ENCODE data around the gene DTWD1. TPM values are rescaled to one million over a fixed set of nuclear protein-coding genes. Genes with fewer than 3 reads are reported as not detected.
"Not testable (repeated sequence)": the region's sequence is repeated elsewhere in the genome, so short reads cannot be mapped to it uniquely, and the experiment has no call there.

Gene DTWD1
- 10 to 100 TPM; 21.6 to 31.2 (median 25.8) TPM for polyA plus RNA-seq (ENCODE audit: insufficient read length in 10 of 10)
- long read RNA-seq, donor 1, transcript DTWD1-202 (5 exons, 1,584 nt) = major isoform, 10 of 16 reads
- long read RNA-seq, donor 1, partial matches to known transcripts = 6 of 16 reads
- long read RNA-seq, donor 1, other reads (novel, unspliced or antisense) = 0 of 16 reads
- long read RNA-seq, donor 2, transcript DTWD1-202 (5 exons, 1,584 nt) = major isoform, 7 of 8 reads
- long read RNA-seq, donor 2, partial matches to known transcripts = 0 of 8 reads
- long read RNA-seq, donor 2, other reads (novel, unspliced or antisense) = 0 of 8 reads
- long read RNA-seq, donor 3 = 0 reads
- long read RNA-seq, donor 4, partial matches to known transcripts = 0 of 2 reads
- long read RNA-seq, donor 4, other reads (novel, unspliced or antisense) = 0 of 2 reads
- long read RNA-seq, donor 5, partial matches to known transcripts = 0 of 6 reads
- long read RNA-seq, donor 5, other reads (novel, unspliced or antisense) = 0 of 6 reads
- long read RNA-seq, donor 6, transcript DTWD1-202 (5 exons, 1,584 nt) = major isoform, 13 of 18 reads
- long read RNA-seq, donor 6, partial matches to known transcripts = 5 of 18 reads
- long read RNA-seq, donor 6, other reads (novel, unspliced or antisense) = 0 of 18 reads
- long read RNA-seq, donor 7, partial matches to known transcripts = 0 of 5 reads
- long read RNA-seq, donor 7, other reads (novel, unspliced or antisense) = 0 of 5 reads
- long read RNA-seq, donor 8, transcript DTWD1-202 (5 exons, 1,584 nt) = major isoform, 6 of 7 reads
- long read RNA-seq, donor 8, partial matches to known transcripts = 0 of 7 reads
- long read RNA-seq, donor 8, other reads (novel, unspliced or antisense) = 0 of 7 reads
- long read RNA-seq, donor 9 = 0 reads

- DNase-seq = peak; percentile 98 to 99 (median 98)
Measured at GRCh38 chr15:49620658-49621368, at the start of gene DTWD1, which contains the start of gene FAM227B. DTWD1 (plus strand) TSS chr15:49621048; CDS start chr15:49625168, 4,120 bp downstream. FAM227B (minus strand) TSS chr15:49620818; CDS start chr15:49615171, 5,647 bp downstream.

GRCh38 chr15:49573421-49573820 is 47.4 kb upstream of the DTWD1 start:
- DNase-seq = no peak

GRCh38 chr15:49589030-49589429 is 31.8 kb upstream of the DTWD1 start:
- no peak for DNase-seq

DNA sequence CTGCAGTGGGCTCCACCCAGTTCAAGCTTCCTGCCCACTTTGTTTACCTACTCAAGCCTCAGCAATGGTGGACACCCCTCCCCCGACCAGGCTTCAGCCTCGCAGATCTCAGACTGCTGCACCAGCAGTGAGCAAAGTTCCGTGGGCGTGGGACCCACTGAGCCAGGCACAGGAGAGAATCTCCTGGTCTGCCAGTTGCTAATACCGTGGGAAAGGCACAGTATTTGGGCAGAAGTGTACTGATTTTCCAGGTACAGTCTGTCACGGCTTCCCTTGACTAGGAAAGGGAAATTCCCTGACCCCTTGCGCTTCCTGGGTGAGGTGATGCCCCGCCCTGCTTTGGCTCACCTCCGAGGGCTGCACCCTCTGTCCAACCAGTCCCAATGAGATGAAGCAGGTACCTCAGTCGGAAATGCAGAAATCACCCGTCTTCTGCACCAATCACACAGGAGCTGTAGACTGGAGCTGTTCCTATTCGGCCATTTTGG is 28.0 kb upstream of the DTWD1 start:
- not testable (repeated sequence) for DNase-seq

DNA sequence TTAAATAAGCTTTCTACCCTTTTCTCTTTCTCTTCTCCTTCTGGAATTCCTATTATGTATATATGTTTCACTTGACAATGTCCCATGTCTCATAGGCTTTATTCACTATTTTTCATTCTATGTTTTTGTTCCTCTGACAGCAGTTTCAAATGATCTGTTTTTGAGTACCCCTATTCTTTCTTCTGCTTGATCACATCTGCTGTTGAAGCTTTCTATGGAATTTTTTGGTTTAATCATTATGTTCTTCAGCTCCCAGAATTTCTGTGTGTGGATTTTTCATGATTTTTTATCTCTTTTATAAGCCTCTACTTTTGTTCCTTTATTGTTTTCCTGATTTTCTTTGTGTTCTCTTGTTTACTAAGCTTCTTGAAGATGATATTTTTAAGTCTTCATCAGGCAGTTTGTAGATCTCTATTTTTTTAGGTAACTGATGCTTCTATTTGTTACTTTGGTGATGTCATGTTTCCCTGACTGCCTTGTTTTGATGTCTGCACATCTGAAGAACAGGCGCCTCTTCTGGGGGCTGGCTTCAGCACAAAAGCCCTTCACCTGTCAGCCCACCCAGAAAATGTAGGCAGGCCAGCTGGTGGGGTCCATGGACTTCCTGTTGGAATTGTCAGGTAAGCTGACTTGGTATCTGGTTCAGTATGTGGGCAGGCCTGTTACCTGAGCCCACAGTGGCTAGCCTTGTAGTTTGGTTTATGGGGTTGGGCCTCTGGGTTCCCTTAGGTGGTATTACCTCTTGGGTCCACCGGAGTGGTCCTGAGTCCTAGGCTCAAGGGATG is 16.0 kb upstream of the DTWD1 start:
- DNase-seq = no peak

- DNase-seq = no peak
Measured at GRCh38 chr15:49605588-49605987, 15.3 kb upstream of the DTWD1 start.

- DNase-seq = no peak
Measured at GRCh38 chr15:49606594-49606993, 14.3 kb upstream of the DTWD1 start.

GRCh38 chr15:49610157-49610918 is 10.5 kb upstream of the DTWD1 start:
- DNase-seq = no peak

- not testable (repeated sequence) for DNase-seq
Measured at GRCh38 chr15:49612240-49612639, 8.6 kb upstream of the DTWD1 start.

DNA sequence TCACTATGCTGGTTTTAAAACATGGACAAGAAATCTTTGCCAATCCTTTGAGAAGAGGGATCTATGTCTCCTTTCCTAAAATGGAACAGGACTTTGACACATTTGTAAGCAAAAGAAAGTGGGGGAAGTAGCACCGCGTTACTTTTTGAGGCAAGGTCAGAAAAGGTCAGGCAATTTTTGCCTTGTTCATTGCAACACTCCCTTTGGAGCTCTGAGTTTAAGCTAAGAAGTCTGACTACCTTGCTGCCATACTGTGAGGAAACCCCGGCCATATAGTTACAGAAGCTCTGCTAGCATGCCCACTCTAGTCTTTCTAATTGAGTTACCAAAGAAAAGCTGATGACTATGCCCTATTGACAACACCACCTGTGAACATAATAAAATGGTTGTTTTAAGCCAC is 1.6 kb upstream of the DTWD1 start:
- DNase-seq = no peak

GRCh38 chr15:49620199-49620598 is 649 bp upstream of the DTWD1 start:
- DNase-seq = no peak

DNA sequence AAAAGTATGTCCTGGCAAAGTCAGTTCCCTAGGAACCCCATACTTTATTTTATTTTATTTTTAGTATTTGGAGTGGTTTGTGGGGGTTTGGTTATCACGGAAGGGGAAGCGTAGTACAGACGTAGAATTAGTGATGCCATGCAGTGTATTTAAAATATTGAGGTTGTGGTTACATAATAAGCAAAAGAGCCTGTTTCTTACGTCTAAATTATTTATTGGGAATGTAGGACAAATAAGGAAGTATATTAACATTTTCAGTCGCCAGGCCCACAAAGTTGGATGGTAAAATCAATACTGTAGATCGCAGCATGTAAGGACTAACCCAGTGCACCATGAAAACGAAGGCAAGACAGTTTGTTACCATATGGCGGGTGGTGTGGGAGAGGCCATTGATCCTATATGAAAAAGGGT is 558 bp downstream of the DTWD1 start:
- DNase-seq = peak in 1 of 3 donors; percentile 66

DNA sequence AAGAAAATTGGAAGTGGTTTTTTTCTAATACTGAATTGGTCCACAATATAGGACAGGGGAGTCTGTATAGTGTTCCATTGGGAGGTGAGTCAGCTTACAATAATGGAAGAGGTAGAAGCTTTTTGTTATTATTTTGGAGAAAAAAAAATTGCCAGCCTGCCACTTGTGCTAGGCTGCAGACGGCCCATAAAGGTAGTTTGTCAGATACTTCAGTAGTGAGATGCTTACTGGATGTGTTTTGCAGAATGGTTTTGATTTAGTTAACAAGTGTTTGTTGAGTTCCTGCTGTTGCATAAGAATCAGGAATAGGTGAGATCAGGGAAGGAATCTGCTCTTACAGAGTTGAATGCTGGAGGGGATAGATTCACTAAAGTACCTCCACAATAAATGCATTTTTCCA is 1.0 kb downstream of the DTWD1 start:
- DNase-seq = no peak

- DNase-seq = no peak
Measured at GRCh38 chr15:49622561-49622960, 1.7 kb downstream of the DTWD1 start.

DNA sequence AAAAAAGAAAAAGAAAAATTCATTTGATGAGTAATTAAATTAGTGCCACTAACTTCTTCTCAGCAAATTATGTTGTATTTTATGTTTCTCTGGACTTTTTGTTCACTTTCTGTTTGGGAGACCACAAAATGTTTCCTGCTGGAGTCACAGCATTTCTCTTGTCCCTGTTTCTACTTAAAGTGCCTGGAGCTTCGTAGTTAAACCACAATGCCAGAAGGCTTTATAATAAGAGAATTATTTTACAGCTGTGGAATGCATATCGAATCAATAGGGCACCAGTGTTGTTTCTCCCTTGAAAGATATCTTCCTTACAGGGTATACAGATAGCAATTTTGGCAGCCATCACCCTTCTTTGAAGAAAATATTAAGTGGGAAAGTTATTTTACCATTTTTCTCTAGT is 3.2 kb downstream of the DTWD1 start:
- peak in 1 of 3 donors; percentile 82 for DNase-seq

- DNase-seq = no peak
Measured at GRCh38 chr15:49625460-49626036, 4.7 kb downstream of the DTWD1 start.

GRCh38 chr15:49627407-49627877 is 6.6 kb downstream of the DTWD1 start:
- peak in 1 of 3 donors; percentile 84 for DNase-seq

DNA sequence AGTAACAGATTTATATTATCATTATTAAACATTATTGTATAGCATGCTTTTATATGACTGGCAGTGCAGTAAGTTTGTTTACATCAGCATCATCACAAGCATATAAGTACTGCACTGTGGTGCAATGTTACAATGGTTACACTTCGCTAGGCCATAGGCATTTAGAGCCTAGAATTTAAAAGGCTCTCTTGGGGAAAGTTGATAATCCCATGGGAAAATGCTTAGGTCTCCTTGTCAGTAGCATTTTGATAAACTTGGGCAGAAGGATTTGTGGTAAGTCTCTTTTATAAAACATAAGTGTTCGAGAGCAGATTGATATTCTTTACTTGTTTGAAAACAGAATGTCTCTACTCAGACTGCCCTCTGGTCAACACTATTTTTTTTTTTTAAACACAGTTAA is 7.5 kb downstream of the DTWD1 start:
- DNase-seq = no peak

DNA sequence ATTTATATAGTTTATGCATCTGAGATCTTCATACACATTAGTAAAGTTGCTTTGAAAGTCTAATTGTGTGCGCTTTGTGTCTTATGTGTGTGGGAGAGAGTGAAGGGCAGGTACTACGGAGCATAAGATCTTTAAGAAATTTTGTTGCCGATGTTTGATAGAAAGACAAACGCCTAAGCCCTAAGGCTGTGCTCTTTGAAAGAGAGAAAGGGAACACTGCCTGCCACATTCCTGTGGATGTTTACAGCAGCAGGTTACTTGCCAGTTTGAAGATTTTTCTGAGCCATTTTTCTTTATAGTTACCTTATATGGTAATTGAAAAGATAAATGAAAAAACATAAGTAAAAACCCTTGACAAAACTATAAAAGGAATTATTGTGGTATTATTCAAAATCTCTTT is 17.0 kb downstream of the DTWD1 start:
- no peak for DNase-seq

DNA sequence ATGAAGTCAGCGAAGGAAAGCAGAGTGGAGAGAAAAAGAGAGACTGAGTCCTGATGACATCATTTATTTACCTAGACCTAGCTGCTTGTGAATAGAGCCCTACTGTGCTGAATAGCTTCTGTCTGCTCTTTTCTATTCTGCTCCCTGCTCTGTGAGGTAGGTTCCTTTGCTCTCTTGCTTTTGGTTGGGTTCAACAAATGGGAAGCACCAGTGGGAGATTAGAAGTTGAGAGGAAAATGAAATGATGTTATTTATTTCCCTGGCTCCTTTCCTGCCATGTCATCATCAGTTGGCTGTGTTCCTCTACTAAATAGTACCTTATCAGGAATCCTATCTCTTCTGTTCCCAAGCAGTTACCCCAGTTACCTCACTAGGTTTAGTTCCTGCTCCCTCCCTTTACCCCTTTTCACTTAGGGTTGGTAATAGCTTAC is 23.5 kb downstream of the DTWD1 start:
- DNase-seq = peak in 1 of 3 donors; percentile 23
